Left hindlimb (tissue), 1 donor: ENCODE data around the gene NAA15.
A peak's percentile ranks its signal among the peaks of the same experiment; 100 is the strongest.
"Not testable (repeated sequence)": the region's sequence is repeated elsewhere in the genome, so short reads cannot be mapped to it uniquely, and the experiment has no call there.

Experiments
- DNase-seq: peaks from one replicate; pipeline ENCODE4 v3.0.0-alpha.2; 2018

The NAA15 gene

DNA sequence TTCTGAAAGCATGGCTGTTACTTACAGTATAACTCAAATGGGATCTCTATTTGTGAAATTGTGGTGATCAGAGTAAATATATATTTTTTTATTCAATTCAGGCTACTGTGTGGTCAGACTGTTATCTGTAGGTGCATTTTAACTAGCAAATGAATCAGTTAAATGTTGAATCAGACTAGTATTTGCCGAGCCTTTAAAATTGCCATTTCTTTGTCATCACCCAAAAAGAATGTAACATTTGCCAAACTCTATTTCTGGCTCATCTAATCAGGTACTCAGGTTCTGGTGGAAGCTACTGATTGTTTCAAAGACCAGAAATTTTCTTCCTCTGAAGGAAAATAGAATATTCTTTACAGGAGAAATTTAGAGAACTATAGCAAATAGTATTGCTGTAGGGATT lies 1.8 kb upstream of the NAA15 start:
- no peak for DNase-seq

DNA sequence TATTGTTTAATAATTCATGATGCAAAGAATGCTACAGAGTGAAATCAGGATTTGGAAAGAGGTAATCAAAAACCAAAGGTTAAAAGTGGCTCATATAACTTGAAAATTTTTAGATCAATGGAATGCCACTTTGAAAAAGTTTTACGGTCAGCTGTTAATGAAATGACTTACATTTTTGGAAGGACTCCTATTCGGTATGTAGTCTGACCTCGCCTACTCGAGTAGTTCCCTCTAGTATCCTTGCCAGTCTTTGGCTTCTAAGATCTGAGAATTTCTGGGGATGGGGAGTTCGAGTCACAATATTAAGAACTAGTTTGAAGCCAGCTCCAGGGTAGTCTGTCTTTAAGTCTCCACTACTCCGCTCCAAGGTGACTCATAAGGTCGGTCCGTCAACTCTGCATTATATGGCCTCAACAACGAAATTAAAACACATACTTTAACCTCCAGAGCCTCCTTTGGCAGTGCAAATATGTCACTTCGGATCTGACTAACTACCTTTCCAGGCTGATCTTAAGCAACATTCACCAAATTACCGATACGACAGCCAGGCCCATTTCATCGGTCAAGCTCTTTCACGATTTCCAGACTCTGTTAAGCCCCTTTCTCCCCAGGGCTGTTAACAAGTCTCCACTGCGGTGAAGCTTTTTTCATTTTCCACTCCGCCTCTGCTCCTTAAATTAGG lies 733 bp upstream of the NAA15 start:
- no peak for DNase-seq

DNA sequence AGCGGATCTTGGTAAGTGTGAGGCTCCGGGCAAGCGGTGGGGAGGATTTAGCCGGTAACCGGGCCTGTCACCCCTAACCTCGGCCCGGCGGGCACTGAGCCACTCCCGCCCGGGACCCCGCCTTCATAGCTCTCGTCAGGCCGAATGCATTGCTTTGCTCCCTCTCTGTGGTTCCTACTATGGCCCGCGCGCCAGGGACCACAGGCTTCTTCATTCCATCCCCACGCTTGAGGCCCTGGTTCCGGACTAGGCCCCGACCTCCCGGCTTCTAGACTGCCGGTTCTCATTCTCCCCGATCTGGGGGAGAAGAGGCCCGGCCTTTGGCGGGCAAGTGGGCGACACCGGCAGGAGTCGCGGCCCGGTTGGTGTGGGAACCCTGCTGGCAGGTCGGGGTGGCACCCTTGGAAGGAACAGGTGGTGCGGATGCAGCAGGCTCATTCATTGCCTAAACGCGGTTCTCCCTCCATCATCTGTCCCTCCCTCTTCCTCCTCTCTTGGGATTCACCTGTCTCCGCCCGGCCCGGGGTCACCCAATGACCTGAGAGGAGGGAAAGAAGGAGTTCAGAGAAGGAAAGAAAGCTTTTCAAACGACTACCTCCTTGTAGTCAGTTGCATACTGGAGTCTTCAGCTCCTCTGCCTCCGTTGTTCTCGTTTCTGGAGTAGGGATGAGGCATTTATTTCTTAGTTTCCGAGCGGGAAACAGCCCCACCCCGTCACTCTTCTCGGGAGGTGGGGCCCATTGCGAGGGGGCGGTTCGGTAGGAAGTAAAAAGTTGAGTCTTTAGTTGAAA lies 711 bp downstream of the NAA15 start, which contains the start of gene NDUFC1:
TSS of gene NDUFC1 (minus strand) at position 657 of the 791 bp plus-strand sequence. CDS start 6,679 bp downstream, outside the sequence.
- DNase-seq, result peak; percentile 60

DNA sequence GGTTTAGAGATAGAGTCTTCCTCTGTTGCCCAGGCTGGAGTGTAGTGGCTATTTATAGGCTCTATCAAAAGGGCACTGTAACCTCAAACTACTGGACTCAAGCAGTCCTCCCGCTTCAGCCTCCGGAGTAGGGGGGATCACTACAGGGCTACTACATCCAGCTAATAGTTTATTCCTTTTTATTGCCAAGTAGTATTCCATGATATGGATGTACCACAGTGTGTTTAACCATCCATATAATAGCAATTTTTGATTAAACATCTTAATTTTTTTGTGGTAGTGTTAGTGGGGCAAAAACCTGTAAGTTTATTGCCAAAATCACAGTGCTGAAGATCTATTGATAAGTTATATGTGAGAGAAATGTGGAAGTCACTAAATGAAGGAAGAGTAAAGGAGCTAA lies 3.6 kb downstream of the NAA15 start:
- DNase-seq, result no peak

DNA sequence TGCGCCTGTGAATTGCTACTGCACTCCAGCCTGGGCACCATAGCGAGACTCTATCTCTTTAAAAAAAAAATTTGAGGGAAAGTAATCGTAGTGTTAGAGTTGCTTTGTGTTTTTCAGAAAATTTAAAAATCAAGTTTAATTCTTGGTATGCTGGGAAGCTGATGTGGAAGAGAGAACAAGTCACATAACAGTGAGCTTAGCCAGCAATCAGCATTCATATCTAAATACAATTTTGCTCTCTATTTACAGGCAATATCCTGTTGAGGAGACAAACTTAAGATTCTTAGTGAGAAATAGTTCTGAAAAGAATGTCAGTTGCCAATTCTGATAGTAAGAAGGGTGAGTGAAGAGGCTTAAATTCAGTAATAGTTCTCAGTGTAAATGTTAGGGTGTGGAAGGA lies 10.6 kb downstream of the NAA15 start:
- no peak for DNase-seq

DNA sequence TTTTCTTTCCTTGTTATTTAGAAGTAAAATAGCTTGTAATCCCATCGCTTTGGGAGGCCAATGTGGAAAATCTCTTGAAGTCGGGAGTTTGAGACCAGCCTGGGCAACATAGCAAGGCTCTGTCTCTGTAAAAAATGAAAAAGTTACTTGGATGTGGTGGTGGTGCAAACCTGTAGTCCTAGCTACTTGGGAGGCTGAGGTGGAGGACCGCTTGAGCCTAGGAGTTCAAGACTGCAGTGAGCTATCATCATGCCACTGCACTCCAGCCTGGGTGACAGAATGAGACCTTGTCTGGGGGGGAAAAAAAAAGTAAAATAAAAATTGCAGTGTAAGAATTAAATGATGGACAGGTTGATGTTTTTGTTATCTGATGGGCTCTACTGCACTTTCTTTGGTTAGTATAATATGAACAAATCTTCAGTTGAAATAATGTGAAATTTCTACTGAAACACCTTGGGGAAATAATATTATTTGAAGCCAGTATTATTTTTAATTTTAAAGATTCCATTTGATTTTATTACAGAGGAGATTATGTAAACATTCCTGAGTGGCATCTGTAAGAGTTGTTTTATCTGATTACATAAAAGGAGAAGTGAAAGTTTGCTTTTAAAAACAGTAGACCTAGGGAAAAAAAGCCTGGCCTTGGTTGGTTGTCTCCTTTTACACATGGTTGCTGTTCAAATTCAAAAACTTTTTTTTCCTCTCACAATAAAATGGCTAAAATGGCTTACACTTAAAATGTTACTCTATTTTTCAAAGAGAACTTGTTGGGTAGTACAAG lies 11.4 kb downstream of the NAA15 start:
- DNase-seq, result no peak

DNA sequence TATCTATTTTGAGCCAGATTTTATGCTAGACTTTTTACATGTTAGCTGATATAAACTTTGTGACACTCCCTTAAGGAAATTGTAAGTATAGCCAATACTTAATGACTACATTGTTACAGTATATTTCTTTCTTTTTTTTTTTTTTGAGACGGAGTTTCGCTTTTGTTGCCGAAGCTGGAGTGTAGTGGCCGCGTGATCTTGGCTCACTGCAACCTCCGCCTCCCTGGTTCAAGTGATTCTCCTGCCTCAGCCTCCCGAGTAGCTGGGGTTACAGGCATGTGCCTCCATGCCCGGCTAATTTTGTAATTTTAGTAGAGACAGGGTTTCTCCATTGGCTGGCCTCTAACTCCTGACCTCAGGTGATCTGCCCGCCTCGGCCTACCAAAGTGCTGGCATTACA lies 12.1 kb downstream of the NAA15 start:
- not testable (repeated sequence) for DNase-seq

DNA sequence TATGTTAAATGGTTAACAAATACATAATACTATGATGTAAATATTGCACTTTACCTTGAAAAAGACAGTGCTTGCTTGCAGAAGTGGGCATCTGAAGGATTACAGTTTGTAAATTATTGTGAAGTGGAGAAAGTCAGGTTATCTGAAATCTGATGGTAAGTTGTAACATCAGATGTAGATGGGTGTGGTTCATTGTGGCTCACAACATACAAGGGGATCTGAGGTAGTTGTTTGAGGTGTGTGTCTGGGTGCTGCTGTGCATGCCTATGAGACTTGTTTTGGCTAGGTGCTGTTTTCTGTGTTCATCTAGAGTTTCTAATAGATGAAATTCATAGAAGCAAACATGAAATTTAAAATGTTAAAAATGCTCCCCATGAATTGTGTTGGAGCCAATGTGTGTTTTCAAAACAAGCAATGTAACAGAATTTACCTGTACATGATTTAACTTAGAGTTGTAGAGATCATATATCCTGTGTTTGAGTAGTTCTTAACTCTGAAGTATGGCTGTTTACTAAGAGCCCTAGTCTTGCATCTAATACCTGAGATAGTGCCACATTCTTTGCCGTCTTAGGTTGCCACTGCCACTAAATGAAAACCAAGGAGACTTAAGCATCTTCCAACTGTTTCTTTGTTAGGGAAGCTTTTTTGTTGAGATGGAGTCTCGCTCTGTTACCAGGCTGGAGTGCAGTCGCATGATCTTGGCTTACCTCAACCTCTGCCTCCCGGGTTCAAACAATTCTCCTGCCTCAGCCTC lies 12.9 kb downstream of the NAA15 start:
- no peak for DNase-seq

DNA sequence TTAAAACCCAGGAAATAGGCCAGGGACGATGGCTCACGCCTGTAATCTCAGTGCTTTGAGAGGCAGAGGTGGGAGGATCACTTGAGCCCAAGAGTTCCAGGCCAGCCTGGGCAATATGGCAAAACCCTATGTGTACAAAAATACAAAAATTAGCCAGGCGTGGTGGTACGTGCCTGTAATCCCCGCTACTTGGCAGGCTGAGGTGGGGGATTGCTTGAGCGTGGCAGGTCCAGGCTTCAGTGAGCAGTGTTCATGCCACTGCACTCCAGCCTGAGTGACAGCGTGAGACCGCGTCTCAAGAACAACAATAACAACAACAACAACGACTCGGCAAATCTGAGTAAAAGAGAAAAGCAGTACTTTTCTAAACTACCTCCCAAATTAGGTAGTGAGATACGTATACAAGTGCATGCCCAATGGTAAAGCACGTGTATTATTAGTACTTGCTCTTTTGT lies 13.9 kb downstream of the NAA15 start:
- DNase-seq, result no peak

DNA sequence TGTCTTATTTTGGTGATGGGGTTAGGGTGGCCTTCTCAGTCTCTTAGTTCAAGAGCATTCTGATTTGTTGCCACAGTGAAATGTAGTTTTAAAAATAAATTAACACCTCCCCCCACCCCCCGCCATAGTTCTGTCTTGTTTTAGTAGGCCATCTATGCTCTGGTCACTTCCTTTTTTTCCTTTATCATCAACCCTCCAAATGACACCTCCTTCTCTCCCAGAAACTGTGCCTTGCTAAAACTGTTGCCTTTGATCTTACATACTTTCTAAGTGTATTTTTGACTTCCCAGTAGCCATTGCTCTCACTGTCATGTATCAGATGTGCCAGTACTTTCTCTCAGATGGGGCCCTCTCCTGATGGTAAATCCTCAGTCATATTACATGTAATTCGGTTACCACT lies 15.4 kb downstream of the NAA15 start:
- DNase-seq, result no peak

DNA sequence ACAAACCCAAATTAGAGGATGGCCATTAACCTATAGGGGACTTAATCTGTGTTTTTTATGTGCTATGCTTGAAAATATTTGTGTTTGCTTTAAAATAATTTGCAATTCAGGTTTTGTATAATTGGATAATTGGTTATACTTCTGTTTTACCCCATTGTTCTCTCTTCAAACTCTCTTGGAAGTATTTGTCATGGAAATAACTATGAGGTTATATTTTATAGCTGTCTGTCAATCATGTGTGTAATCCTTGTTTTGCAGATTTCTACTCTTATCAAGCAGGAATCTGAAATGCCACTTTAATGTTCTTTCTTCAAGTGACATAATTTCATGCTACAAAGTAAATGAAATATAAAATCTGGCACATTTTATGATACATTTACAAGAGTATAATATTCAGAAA lies 16.3 kb downstream of the NAA15 start:
- DNase-seq, result no peak

DNA sequence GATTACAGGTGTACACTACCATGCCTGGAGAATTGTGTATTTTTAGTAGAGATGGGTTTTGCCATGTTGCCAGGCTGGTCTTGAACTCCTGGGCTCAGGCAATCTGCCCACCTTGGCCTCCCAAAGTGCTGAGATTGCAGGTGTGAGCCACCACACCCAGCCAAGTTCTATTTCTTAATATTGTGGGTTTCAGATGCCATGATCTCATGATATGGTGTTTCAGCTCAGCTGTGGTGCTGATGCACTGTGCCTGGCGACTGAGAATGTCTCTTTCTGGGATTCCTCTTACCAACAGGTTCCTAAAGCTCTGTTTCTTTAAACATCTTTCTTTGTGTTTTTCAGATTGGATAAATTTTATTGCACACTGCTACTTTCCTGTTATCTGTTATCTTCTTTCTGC lies 18.3 kb downstream of the NAA15 start:
- DNase-seq, result no peak

DNA sequence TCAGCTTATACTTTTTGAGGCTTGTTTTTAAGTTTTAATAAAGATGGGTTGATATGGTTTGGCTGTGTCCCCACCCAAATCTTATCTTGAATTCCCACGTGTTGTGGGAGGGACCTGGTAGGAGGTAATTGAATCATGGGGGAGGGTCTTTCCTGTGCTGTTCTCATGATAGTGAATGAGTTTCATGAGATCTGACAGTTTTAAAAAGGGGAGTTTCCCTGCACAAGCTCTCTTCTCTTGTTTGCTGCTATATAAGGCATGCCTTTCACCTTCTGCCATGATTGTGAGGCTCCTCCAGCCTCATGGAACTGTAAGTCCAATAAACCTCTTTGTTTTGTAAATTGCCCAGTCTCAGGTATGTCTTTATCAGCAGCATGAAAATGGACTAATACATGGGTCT lies 20.8 kb downstream of the NAA15 start:
- not testable (repeated sequence) for DNase-seq

DNA sequence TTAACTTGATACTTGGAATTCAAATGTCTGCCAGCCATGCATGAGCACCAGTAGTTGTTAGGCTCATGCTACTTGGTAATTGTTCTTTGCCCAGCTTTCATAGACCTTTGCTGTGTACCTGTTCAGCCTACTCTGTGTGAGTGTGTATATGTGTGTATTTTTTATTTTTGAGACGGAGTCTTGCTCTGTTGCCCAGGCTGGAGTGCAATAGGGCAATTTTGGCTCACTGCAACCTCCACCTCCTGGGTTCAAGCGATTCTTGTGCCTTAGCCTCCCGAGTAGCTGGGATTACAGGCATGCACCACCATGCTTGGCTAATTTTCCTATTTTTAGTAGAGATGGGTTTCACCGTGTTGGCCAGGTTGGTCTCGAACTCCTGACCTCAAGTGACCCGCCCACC lies 21.2 kb downstream of the NAA15 start:
- DNase-seq, result not testable (repeated sequence)

DNA sequence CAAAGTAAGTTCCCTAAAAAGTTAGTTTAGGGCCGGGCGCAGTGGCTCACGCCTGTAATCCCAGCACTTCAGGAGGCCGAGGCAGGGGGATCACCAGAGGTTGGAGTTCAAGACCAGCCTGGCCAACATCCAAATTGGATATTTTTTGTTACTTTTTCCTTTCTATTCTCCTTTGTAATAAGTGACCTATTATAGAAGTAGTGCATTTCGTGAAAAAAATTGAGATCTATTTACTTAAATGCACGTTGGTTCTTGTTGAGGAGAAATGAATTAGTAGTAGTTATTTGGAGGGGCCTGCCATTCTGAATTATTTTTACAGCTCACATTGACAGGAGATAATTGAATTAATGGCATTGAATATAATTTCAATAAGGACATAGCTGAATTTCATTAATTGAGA lies 23.3 kb downstream of the NAA15 start:
- no peak for DNase-seq

DNA sequence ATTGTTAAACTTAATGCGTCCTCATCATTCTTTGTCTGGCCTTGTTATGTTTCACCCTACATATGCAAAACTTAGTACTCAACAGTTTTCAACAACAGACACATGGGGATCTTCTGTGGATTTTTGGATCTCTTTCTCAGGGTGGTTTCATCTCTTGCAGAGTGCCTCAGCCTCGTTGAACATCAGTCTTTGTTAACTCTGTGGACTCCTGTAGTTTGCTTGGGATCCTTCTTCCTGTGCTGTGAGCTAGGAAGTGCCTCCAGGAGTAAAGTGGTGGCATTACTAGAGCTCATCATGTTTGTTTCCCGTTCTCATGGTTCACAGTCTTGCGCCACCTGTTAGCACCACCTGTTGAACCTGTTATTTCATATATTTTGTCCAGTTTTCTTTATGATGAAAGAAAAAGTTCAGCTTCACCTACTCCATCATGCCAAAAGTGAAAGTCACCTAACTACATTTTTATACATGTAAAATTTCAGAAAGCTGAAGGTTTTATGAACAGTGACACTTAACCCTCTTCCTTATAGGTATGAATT lies 28.4 kb downstream of the NAA15 start:
- no peak for DNase-seq

DNA sequence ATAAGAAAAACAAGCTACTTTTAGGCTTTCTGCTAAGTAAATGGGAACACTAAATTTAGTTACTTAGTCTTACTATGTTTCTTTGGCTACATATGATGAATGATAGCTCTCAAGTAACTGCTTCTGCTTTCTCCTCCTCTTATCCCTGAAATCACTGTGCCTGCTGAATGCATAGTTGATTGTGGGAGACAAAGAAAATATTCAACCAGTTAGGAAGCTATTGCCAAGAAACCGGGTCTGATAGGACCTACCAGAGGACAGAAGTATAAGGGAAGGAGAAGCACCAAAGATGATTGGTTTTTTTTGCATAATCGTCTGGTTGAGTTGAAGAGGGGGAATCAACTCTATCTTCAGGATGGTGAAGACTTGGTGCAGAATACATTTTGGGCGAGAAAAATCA lies 29.0 kb downstream of the NAA15 start:
- DNase-seq, result no peak

DNA sequence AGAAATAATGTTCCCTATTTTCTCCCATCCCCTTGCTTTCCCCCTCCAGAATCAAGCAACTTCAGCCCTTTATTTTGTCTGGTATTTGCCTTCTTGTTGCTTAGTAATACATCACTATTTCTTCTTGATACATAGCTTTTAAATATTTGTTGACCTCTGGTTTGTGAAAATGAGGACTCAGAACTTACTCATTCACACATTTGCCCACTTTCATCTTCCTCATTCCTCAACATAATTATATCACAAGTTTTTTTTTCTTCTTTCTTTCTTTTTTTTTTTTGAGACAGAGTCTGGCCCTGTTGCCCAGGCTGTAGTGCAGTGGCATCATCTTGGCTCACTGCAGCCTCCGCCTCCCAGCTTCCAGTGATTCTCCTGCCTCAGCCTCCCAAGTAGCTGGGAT lies 29.9 kb downstream of the NAA15 start:
- no peak for DNase-seq

DNA sequence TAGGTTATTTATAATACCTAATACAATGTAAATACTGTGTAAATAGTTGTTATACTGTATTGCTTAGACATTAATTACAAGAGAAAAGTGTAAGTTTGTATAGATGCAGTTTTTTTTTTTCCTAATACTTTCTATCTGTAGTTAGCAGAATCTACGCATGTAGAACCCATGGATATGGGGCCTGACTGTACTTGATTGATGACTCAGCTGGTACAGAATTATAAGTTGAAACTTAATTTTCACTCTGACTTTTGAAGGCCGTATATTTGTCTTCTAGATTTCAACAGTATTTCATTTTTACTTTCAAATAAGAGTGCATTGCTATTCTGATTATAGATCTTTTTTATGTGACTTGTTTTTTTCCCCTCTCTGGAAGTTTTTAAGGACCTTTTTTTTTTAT lies 31.7 kb downstream of the NAA15 start:
- no peak for DNase-seq

DNA sequence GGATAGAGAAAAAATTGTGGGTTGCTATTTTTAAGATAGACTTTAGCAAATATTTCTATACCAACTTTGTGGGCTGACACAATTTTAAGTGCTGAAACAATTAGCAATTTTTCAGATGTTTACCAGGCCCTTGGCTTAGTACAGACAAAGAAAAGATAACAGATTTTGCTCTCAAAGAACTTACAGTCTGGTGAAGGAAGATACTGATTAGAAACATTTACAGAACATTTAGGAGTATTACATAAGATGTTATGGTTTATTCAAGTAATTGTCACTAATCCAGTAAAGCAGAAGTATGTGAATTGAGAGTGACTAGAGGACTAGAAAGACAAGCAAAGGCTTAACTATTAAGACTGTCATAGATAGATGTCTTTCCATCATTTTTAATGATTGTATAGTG lies 36.3 kb downstream of the NAA15 start:
- DNase-seq, result no peak

DNA sequence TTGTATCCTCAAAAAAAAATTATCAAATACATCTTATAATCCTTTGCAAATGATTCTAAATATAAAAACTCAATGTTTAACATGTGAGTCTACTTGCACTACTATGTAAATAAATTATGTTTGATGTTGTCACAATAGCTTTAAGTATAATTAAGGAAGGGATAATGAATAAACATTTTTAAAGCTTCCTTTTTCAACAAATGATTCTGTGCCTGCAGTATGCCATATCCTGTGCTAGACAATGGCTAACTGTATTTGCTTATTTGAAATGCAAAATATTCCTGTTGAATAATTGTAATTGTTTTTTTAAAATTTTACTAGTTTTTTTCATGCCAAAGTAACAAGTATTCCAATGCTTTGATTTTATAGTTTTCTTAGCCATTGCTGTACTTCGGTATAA lies 60.0 kb downstream of the NAA15 start:
- DNase-seq, result no peak

DNA sequence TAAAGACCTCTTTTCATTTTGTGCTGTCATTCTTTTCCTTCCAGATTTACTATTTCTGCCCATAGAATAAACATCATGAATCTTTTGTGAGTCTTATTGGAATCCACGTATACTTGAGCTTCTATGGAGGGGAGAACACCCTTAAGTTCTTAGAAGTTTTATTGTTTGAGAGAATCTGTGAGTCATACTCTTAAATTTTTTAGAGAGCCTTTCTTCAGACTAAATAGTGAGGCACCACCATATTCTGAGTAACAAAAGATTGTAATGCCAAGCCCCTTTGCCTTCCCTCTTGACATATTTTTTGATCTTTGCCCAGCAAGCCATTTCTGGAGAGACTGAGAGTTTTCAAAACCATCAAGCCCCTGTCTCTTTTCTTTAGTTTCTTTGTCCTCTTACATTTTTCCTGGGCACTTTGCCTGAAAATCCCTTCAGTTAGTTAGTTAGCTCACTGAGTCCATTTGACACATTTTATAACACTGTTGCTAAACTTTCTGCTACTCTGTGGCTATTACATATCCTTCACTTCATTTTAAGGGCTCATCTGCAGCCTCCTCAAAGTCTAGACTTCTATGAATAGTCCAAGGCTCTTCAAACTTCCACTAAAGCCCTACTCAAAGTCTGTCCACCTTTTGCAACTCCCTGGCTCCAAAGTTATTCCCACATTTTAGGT lies 66.3 kb downstream of the NAA15 start:
- no peak for DNase-seq
